ENCODE data around the gene SCAPER.

- TF ChIP-seq EP300 (conservative IDR thresholded peaks at IDR 0.05; ENCODE audit: poor library complexity, severe bottlenecking) (no peak), MXI1 (conservative IDR thresholded peaks at IDR 0.05; ENCODE audit: poor library complexity, severe bottlenecking) (no peak), CTCF (IDR thresholded peaks at IDR 0.05; ENCODE audit: poor library complexity, severe bottlenecking) (no peak), EZH2 (IDR thresholded peaks at IDR 0.05; ENCODE audit: borderline replicate concordance, insufficient read depth, low read length, poor library complexity, severe bottlenecking) (no peak), POLR2AphosphoS5 (IDR thresholded peaks at IDR 0.05) (no peak), RAD21 (conservative IDR thresholded peaks at IDR 0.05) (no peak), SMC3 (conservative IDR thresholded peaks at IDR 0.05; ENCODE audit: poor library complexity) (no peak)
- TF ChIP-seq, protein P1, sequence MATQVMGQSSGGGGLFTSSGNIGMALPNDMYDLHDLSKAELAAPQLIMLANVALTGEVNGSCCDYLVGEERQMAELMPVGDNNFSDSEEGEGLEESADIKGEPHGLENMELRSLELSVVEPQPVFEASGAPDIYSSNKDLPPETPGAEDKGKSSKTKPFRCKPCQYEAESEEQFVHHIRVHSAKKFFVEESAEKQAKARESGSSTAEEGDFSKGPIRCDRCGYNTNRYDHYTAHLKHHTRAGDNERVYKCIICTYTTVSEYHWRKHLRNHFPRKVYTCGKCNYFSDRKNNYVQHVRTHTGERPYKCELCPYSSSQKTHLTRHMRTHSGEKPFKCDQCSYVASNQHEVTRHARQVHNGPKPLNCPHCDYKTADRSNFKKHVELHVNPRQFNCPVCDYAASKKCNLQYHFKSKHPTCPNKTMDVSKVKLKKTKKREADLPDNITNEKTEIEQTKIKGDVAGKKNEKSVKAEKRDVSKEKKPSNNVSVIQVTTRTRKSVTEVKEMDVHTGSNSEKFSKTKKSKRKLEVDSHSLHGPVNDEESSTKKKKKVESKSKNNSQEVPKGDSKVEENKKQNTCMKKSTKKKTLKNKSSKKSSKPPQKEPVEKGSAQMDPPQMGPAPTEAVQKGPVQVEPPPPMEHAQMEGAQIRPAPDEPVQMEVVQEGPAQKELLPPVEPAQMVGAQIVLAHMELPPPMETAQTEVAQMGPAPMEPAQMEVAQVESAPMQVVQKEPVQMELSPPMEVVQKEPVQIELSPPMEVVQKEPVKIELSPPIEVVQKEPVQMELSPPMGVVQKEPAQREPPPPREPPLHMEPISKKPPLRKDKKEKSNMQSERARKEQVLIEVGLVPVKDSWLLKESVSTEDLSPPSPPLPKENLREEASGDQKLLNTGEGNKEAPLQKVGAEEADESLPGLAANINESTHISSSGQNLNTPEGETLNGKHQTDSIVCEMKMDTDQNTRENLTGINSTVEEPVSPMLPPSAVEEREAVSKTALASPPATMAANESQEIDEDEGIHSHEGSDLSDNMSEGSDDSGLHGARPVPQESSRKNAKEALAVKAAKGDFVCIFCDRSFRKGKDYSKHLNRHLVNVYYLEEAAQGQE (IDR thresholded peaks at IDR 0.05; ENCODE audit: borderline replicate concordance): no peak
Measured at GRCh38 chr15:76309601-76310330, 595.4 kb downstream of the SCAPER start.
